SK-N-SH (cell line): Measurements from ENCODE around the gene TBC1D8.

Experiments
- CTCF ChIP-seq: fragments of 200-600 bp; sonication (generic); IDR thresholded peaks from 2 replicates; pipeline ENCODE4 v1.6.1; 2017; ENCODE audit warnings: antibody characterized with exemption, mild to moderate bottlenecking, moderate library complexity
- EP300 ChIP-seq, 2 experiments: IDR thresholded peaks; 2 replicates each; pipeline versions ENCODE4 v1.4.0 to v1.6.1; 2012; ENCODE audit warnings: borderline replicate concordance in 1 of 2, low read depth in 1 of 2, low read length in 1 of 2
- EZH2phosphoT487 ChIP-seq: fragments of 200-600 bp; sonication (generic); IDR thresholded peaks from 2 replicates; pipeline ENCODE4 v1.6.1; 2017; ENCODE audit warnings: low read depth, mixed run types, mild to moderate bottlenecking, antibody characterized with exemption, moderate library complexity, borderline replicate concordance
- FOXJ3 ChIP-seq: sonication (generic); formaldehyde crosslinking; IDR thresholded peaks from 2 replicates; pipeline ENCODE4 v1.5.1; 2020; ENCODE audit warnings: mild to moderate bottlenecking, missing genetic modification reagents
- MXI1 ChIP-seq: IDR thresholded peaks from 2 replicates; pipeline ENCODE4 v1.6.1; 2012; ENCODE audit warnings: mild to moderate bottlenecking, low read depth, low read length, improper control_type of control experiment
- POLR2AphosphoS5 ChIP-seq: IDR thresholded peaks from 2 replicates; pipeline ENCODE4 v1.6.1; 2012; ENCODE audit warnings: low read depth, low read length
- RAD21 ChIP-seq: IDR thresholded peaks from 2 replicates; pipeline ENCODE4 v1.6.1; 2012; ENCODE audit warnings: mild to moderate bottlenecking, low read length
- SMC3 ChIP-seq: IDR thresholded peaks from 2 replicates; pipeline ENCODE4 v1.6.1; 2012; ENCODE audit warnings: low read depth, low read length, improper control_type of control experiment
- YY1 ChIP-seq: IDR thresholded peaks from 2 replicates; pipeline ENCODE4 v1.4.0; 2012; ENCODE audit warnings: low read depth, mild to moderate bottlenecking

- no peak for TF ChIP-seq CTCF
- no peak for TF ChIP-seq EZH2phosphoT487
- no peak for TF ChIP-seq POLR2AphosphoS5
- no peak for TF ChIP-seq EP300 (IDR thresholded peaks at IDR 0.05; ENCODE audit: borderline replicate concordance in 1 of 2, low read depth in 1 of 2, low read length in 1 of 2)
- no peak for TF ChIP-seq YY1
- TF ChIP-seq RAD21 = no peak
- no peak for TF ChIP-seq SMC3
- TF ChIP-seq MXI1 = no peak
- no peak for TF ChIP-seq FOXJ3 (CRISPR knock-in tag)
These were observed 46.6 kb upstream of the TBC1D8 start for GRCh38 chr2:101197814-101198213.
